ENCODE data around the gene EIF3I. TPM values are rescaled to one million over a fixed set of nuclear protein-coding genes. Genes with fewer than 3 reads are reported as not detected.

Gene EIF3I
- total and polyA plus RNA-seq, 10 of the 15 experiments (the other 5 are each of a cell fraction or from before 2014, with no cell fraction given): 208 to 606 (median 352) TPM

DNA sequence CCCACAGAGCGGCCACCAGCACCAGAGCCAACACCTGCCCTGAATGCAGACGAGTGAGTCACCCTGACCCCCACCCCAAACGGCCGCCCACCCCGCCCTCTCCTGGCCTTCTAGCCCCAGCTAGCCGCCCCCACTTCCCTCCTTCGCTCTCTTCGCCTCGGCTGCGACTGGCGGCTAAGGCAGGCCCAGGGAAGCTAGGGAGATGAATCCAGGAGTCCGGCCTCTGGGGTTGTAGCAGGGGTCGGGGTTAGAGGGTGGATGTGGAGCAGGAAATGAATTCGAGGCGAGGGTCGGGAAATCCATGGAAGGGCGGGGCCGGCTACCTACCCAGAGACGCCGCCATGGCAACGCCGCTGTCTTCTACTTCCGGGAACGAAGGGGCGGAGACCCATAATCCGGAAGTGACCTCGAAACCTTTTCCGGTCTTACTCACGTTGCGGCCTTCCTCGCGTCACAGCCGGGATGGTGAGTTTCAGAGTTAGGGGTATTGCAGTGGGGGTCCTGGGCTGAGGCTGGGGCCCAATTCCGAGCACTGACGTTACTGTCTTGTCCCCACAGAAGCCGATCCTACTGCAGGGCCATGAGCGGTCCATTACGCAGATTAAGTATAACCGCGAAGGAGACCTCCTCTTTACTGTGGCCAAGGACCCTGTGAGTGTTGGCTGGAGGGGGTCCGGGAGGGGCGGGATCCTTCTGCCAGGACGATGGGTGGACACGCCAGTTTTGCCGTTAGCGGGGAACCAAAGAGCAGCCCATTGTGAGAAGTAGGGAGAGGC is at the start of gene EIF3I, which contains the start of gene TMEM234 (continued):
- TF ChIP-seq, protein P1, sequence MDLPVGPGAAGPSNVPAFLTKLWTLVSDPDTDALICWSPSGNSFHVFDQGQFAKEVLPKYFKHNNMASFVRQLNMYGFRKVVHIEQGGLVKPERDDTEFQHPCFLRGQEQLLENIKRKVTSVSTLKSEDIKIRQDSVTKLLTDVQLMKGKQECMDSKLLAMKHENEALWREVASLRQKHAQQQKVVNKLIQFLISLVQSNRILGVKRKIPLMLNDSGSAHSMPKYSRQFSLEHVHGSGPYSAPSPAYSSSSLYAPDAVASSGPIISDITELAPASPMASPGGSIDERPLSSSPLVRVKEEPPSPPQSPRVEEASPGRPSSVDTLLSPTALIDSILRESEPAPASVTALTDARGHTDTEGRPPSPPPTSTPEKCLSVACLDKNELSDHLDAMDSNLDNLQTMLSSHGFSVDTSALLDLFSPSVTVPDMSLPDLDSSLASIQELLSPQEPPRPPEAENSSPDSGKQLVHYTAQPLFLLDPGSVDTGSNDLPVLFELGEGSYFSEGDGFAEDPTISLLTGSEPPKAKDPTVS (IDR thresholded peaks at IDR 0.05; ENCODE audit: low read depth, low read length): 0 out of 2 replicates have a peak, but pooled peaks have one; percentile 16
- TF ChIP-seq CBX5 (IDR thresholded peaks at IDR 0.05; ENCODE audit: low read depth) (no peak), CHD2 (IDR thresholded peaks at IDR 0.05; ENCODE audit: borderline replicate concordance, low read depth, low read length) (peak; percentile 53; the same call in 1 of the 2 replicates), CEBPB (IDR thresholded peaks at IDR 0.05; ENCODE audit: borderline replicate concordance in 1 of 2, low read depth in 2 of 2, low read length in 2 of 2) (no peak), BMI1 (IDR thresholded peaks at IDR 0.05; ENCODE audit: borderline replicate concordance) (peak; percentile 95), ZSCAN29 (IDR thresholded peaks at IDR 0.05) (no peak), ZBTB11 (CRISPR knock-in tag; IDR thresholded peaks at IDR 0.05) (no peak), EGR1 (IDR thresholded peaks at IDR 0.05; ENCODE audit: borderline replicate concordance in 1 of 2, low read depth in 2 of 2, low read length in 2 of 2) (peak in 1 of 2 experiments; percentile 55; a peak in 1 of 3 replicates), PAX5 (IDR thresholded peaks at IDR 0.05; ENCODE audit: borderline replicate concordance, low read depth, low read length) (no peak), ASH2L (IDR thresholded peaks at IDR 0.05; ENCODE audit: borderline replicate concordance, low read depth) (no peak), ATF7 (IDR thresholded peaks at IDR 0.05; ENCODE audit: low read depth) (peak; percentile 70), HCFC1 (IDR thresholded peaks at IDR 0.05; ENCODE audit: low read length) (peak; percentile 50), ZNF274 (IDR thresholded peaks at IDR 0.05; ENCODE audit: insufficient read depth, insufficient read length) (no peak), CBFB (IDR thresholded peaks at IDR 0.05; ENCODE audit: low read depth) (no peak; the same call in 1 of the 2 replicates), ZZZ3 (IDR thresholded peaks at IDR 0.05; ENCODE audit: control insufficient read depth, insufficient read length, low read depth) (no peak), MLLT1 (IDR thresholded peaks at IDR 0.05) (no peak), KAT2A (conservative IDR thresholded peaks at IDR 0.05; ENCODE audit: control insufficient read depth, low read depth, low read length) (no peak)
- TF ChIP-seq, protein P2, sequence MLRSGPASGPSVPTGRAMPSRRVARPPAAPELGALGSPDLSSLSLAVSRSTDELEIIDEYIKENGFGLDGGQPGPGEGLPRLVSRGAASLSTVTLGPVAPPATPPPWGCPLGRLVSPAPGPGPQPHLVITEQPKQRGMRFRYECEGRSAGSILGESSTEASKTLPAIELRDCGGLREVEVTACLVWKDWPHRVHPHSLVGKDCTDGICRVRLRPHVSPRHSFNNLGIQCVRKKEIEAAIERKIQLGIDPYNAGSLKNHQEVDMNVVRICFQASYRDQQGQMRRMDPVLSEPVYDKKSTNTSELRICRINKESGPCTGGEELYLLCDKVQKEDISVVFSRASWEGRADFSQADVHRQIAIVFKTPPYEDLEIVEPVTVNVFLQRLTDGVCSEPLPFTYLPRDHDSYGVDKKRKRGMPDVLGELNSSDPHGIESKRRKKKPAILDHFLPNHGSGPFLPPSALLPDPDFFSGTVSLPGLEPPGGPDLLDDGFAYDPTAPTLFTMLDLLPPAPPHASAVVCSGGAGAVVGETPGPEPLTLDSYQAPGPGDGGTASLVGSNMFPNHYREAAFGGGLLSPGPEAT (IDR thresholded peaks at IDR 0.05; ENCODE audit: low read depth): peak; percentile 71

Data from GM12878 (cell line).